HCT116 (cell line): Measurements from ENCODE around the gene SCN8A. TPM values are rescaled to one million over a fixed set of nuclear protein-coding genes. Genes with fewer than 3 reads are reported as not detected.

Experiments used
- ATAC-seq: fragments of 200-7000 bp; cut with Tn5 transposase; 2 replicates; pipeline ENCODE4 v1.9.1; 2020; ENCODE audit warnings: mild to moderate bottlenecking, moderate library complexity
- BruUV-seq: library from RNA; stranded (reverse); fragments of 400-500 nt; replicated peaks from 2 replicates; lab custom pipeline; 2021; lab: Mats Ljungman, UMichigan
- CTCF ChIA-PET: fragments of 300-600 bp; sonication (Branson Sonifier 250); formaldehyde crosslinking; loops from one replicate; lab custom pipeline; 2021; ENCODE audit warnings: antibody characterized with exemption; lab: Charles Lee
- POLR2A ChIA-PET: fragments of 300-600, 350-600 bp; sonication (Branson Sonifier 250); formaldehyde crosslinking; loops from one replicate; lab custom pipeline; 2021; ENCODE audit warnings: antibody characterized with exemption; lab: Charles Lee
- RAD21 ChIA-PET, 2 experiments: fragments of 300-600 bp; sonication (Branson Sonifier 250); formaldehyde crosslinking; loops; one replicate each; lab custom pipeline; 2023; ENCODE audit warnings: low total read pairs in 2 of 2; ENCODE audit not compliant: uncharacterized antibody in 2 of 2, unreplicated experiment in 2 of 2, low non-redundant PET in 1 of 2; lab: Charles Lee
- DNase-seq: peaks from one replicate; pipeline ENCODE4 v3.0.0-alpha.2; 2010; ENCODE audit warnings: low read depth, low spot score
- H2AFZ ChIP-seq: fragments of 200-600 bp; shearing (Covaris generic), sonication (generic); 2 replicates; pipeline ENCODE4 v1.6.1; 2017; ENCODE audit warnings: low read depth, mixed run types, mixed read lengths, antibody characterized with exemption, low read length; ENCODE audit not compliant: poor library complexity, severe bottlenecking
- H3K27ac ChIP-seq: 2 replicates; pipeline ENCODE4 v1.5.1; 2012; ENCODE audit warnings: low read depth, low read length
- H3K27me3 ChIP-seq: fragments of 200-600 bp; sonication (generic); 2 replicates; pipeline ENCODE4 v1.6.1; 2016; ENCODE audit warnings: mixed run types, low read length, mixed read lengths; ENCODE audit not compliant: insufficient read depth
- H3K36me3 ChIP-seq, 2 experiments: fragments of 200-500 bp in 1 of 2; fragments of 200-600 bp in 1 of 2; sonication (Bioruptor generic) in 1 of 2; sonication (generic) in 1 of 2; 2 replicates each; pipeline versions ENCODE4 v1.5.1 to v1.6.1; 2014 to 2016; ENCODE audit warnings: low read length in 2 of 2, inconsistent platforms in 1 of 2, mixed read lengths in 1 of 2, mixed run types in 1 of 2; ENCODE audit not compliant: insufficient read depth in 2 of 2, control insufficient read depth in 1 of 2
- H3K4me1 ChIP-seq, 2 experiments: fragments of 200-600 bp in 1 of 2; sonication (generic) in 1 of 2; 2 replicates each; pipeline versions ENCODE4 v1.5.1 to v1.6.1; 2012 to 2017; ENCODE audit warnings: low read length in 2 of 2, inconsistent platforms in 1 of 2, mild to moderate bottlenecking in 1 of 2, mixed read lengths in 1 of 2, mixed run types in 1 of 2, moderate library complexity in 1 of 2; ENCODE audit not compliant: insufficient read depth in 2 of 2, control insufficient read depth in 1 of 2
- H3K4me2 ChIP-seq: fragments of 200-600 bp; sonication (generic); 2 replicates; pipeline ENCODE4 v1.6.1; 2017; ENCODE audit warnings: mixed run types, low read length, mixed read lengths
- H3K4me3 ChIP-seq, 2 experiments: fragments of 200-600 bp in 1 of 2; sonication (generic) in 1 of 2; replicated peaks in 1 of 2; 2 replicates each; pipeline ENCODE4 v1.5.1; 2011 to 2016; ENCODE audit warnings: low read length in 2 of 2, control low read depth in 1 of 2, low read depth in 1 of 2, mild to moderate bottlenecking in 1 of 2, mixed read lengths in 1 of 2, mixed run types in 1 of 2
- H3K79me2 ChIP-seq: fragments of 200-600 bp; sonication (generic); 2 replicates; pipeline ENCODE4 v1.6.1; 2017; ENCODE audit warnings: mild to moderate bottlenecking, mixed run types, low read length, moderate library complexity, mixed read lengths; ENCODE audit not compliant: insufficient read depth
- H3K9ac ChIP-seq: fragments of 200-600 bp; sonication (generic); 2 replicates; pipeline ENCODE4 v1.6.1; 2016; ENCODE audit warnings: low read length, mixed read lengths
- H3K9me2 ChIP-seq: fragments of 200-600 bp; sonication (generic), shearing (Covaris generic); 2 replicates; pipeline ENCODE4 v1.6.1; 2017; ENCODE audit warnings: mixed run types, mild to moderate bottlenecking, moderate library complexity; ENCODE audit not compliant: insufficient read depth
- H3K9me3 ChIP-seq, 2 experiments: fragments of 200-500 bp in 1 of 2; fragments of 200-600 bp in 1 of 2; sonication (Bioruptor generic) in 1 of 2; sonication (generic) in 1 of 2; 2 replicates each; pipeline ENCODE4 v1.6.1; 2014 to 2017; ENCODE audit warnings: low read length in 2 of 2, mixed read lengths in 2 of 2, inconsistent platforms in 1 of 2, low read depth in 1 of 2, mild to moderate bottlenecking in 1 of 2, mixed run types in 1 of 2, moderate library complexity in 1 of 2; ENCODE audit not compliant: control insufficient read depth in 1 of 2, insufficient read depth in 1 of 2
- H4K20me1 ChIP-seq: fragments of 200-600 bp; sonication (generic), shearing (Covaris generic); 2 replicates; pipeline ENCODE4 v1.6.1; 2017; ENCODE audit warnings: mixed run types, mild to moderate bottlenecking, moderate library complexity; ENCODE audit not compliant: insufficient read depth
- ATF3 ChIP-seq: IDR thresholded peaks from 2 replicates; pipeline ENCODE4 v1.6.1; 2012
- CBX3 ChIP-seq: IDR thresholded peaks from 2 replicates; pipeline ENCODE4 v1.6.1; 2012; ENCODE audit warnings: low read depth
- CEBPB ChIP-seq: IDR thresholded peaks from 2 replicates; pipeline ENCODE4 v1.6.1; 2012; ENCODE audit warnings: low read depth
- CTCF ChIP-seq, 3 experiments: fragments of 200-600 bp in 1 of 3; sonication (generic) in 1 of 3; IDR thresholded peaks in 2 of 3; conservative IDR thresholded peaks in 1 of 3; 2 replicates each; pipeline ENCODE4 v1.5.1; 2012 to 2017; ENCODE audit warnings: low read depth in 2 of 3, low read length in 2 of 3, antibody characterized with exemption in 1 of 3, borderline replicate concordance in 1 of 3, control low read depth in 1 of 3, mild to moderate bottlenecking in 1 of 3, mixed read lengths in 1 of 3, mixed run types in 1 of 3, moderate library complexity in 1 of 3; ENCODE audit not compliant: insufficient read depth in 1 of 3
- EGR1 ChIP-seq: IDR thresholded peaks from 2 replicates; pipeline ENCODE4 v1.6.1; 2012; ENCODE audit warnings: low read depth
- EZH2 ChIP-seq: fragments of 200-600 bp; sonication (generic); IDR thresholded peaks from 2 replicates; pipeline ENCODE4 v1.6.1; 2017; ENCODE audit warnings: antibody characterized with exemption, mixed run types
- EZH2phosphoT487 ChIP-seq: fragments of 200-600 bp; IDR thresholded peaks from 2 replicates; pipeline ENCODE4 v1.6.1; 2018; ENCODE audit warnings: antibody characterized with exemption, borderline replicate concordance
- FOSL1 ChIP-seq: IDR thresholded peaks from 2 replicates; pipeline ENCODE4 v1.6.1; 2012; ENCODE audit warnings: low read depth
- JUND ChIP-seq: IDR thresholded peaks from 2 replicates; pipeline ENCODE4 v1.6.1; 2012
- POLR2AphosphoS5 ChIP-seq: IDR thresholded peaks from 2 replicates; pipeline ENCODE4 v1.6.1; 2011; ENCODE audit warnings: mild to moderate bottlenecking, low read depth, low read length, moderate library complexity
- RAD21 ChIP-seq: IDR thresholded peaks from 2 replicates; pipeline ENCODE4 v1.6.1; 2012; ENCODE audit warnings: low read depth, mild to moderate bottlenecking
- REST ChIP-seq: IDR thresholded peaks from 2 replicates; pipeline ENCODE4 v1.6.1; 2012; ENCODE audit warnings: low read depth
- SIN3A ChIP-seq: IDR thresholded peaks from 2 replicates; pipeline ENCODE4 v1.6.1; 2012; ENCODE audit warnings: low read depth
- SP1 ChIP-seq: IDR thresholded peaks from 2 replicates; pipeline ENCODE4 v1.6.1; 2012; ENCODE audit warnings: low read depth
- TCF7L2 ChIP-seq: IDR thresholded peaks from 2 replicates; pipeline ENCODE4 v1.7.0; 2011; ENCODE audit warnings: borderline replicate concordance, inconsistent platforms; ENCODE audit not compliant: insufficient read depth, insufficient read length; ENCODE audit errors: extremely low read depth
- YY1 ChIP-seq: IDR thresholded peaks from 2 replicates; pipeline ENCODE4 v1.6.1; 2011; ENCODE audit warnings: low read length, low read depth, moderate library complexity, mild to moderate bottlenecking; ENCODE audit not compliant: insufficient replicate concordance; ENCODE audit errors: extremely low read depth
- ZBTB33 ChIP-seq: IDR thresholded peaks from 2 replicates; pipeline ENCODE4 v1.6.1; 2011; ENCODE audit warnings: mild to moderate bottlenecking, low read length, moderate library complexity; ENCODE audit not compliant: insufficient replicate concordance; ENCODE audit errors: extremely low read depth
- ZFX ChIP-seq: fragments of 450-650 bp; IDR thresholded peaks from 2 replicates; pipeline ENCODE4 v1.6.1; 2017
- ZNF274 ChIP-seq: fragments of 200-500 bp; sonication (Bioruptor generic); IDR thresholded peaks from 2 replicates; pipeline ENCODE4 v1.6.1; 2014; ENCODE audit warnings: mild to moderate bottlenecking, low read depth, low read length, inconsistent platforms
- intact Hi-C: fragments of 100-400 bp; cut with micrococcal nuclease; formaldehyde crosslinking; loops from 2 replicates; pipeline ENCODE4 v1.10.0; 2022
- total RNA-seq: library from RNA; stranded (reverse); gene quantifications from one replicate; pipeline ENCODE4 v1.2.1, GENCODE V29; 2021; ENCODE audit not compliant: unreplicated experiment
- TF ChIP-seq, protein P1 (sequence below): IDR thresholded peaks from 2 replicates; pipeline ENCODE4 v1.6.1; 2012

The SCN8A gene
- total RNA-seq, 1 experiment from 2014 or later = 7.1 TPM

- no peak overlapping the region for H3K9ac ChIP-seq
- ChIA-PET POLR2A (no interaction called here), RAD21 (no interaction called here), CTCF (no interaction called here)
- no peak overlapping the region for H3K4me3 ChIP-seq
- peaks cover 2% of the 10 kb centered on the region; the same call in 1 of the 2 replicates for H3K27me3 ChIP-seq
- no peak overlapping the region for H3K4me2 ChIP-seq
- peaks cover 0 to 7% of the 10 kb centered on the region in 2 experiments; a peak in 1 of 4 replicates for H3K4me1 ChIP-seq
- no peaks in the 10 kb centered on the region for H3K36me3 ChIP-seq
- DNase-seq (no peak), ATAC-seq (no peak)
- no TSS peak for BruUV-seq
- no peaks in the 10 kb centered on the region for H4K20me1 ChIP-seq
- H3K9me3 ChIP-seq = no peaks in the 10 kb centered on the region
- intact Hi-C loops = no loop called here
- no peak overlapping the region for H3K27ac ChIP-seq
- H3K79me2 ChIP-seq = no peaks in the 10 kb centered on the region
- TF ChIP-seq JUND (no peak), CBX3 (no peak), RAD21 (no peak), POLR2AphosphoS5 (no peak), TCF7L2 (no peak), ZFX (no peak), ZNF274 (no peak), SP1 (no peak), CEBPB (no peak), EZH2 (no peak), REST (no peak), SIN3A (no peak), EGR1 (no peak), YY1 (no peak), EZH2phosphoT487 (no peak), ATF3 (no peak), FOSL1 (no peak), ZBTB33 (no peak), CTCF (IDR thresholded peaks at IDR 0.05 in 2 of 3, conservative IDR thresholded peaks at IDR 0.05 in 1 of 3; ENCODE audit: borderline replicate concordance in 1 of 3, insufficient read depth in 1 of 3, low read depth in 2 of 3, low read length in 2 of 3) (no peak)
- TF ChIP-seq, protein P1, sequence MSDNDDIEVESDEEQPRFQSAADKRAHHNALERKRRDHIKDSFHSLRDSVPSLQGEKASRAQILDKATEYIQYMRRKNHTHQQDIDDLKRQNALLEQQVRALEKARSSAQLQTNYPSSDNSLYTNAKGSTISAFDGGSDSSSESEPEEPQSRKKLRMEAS = no peak
- H2AFZ ChIP-seq = no peak overlapping the region
- H3K9me2 ChIP-seq = no peaks in the 10 kb centered on the region
These were observed 249.9 kb downstream of the SCN8A start for GRCh38 chr12:51840966-51841365.
